Measurements from ENCODE around the gene TSPAN2.

DNA sequence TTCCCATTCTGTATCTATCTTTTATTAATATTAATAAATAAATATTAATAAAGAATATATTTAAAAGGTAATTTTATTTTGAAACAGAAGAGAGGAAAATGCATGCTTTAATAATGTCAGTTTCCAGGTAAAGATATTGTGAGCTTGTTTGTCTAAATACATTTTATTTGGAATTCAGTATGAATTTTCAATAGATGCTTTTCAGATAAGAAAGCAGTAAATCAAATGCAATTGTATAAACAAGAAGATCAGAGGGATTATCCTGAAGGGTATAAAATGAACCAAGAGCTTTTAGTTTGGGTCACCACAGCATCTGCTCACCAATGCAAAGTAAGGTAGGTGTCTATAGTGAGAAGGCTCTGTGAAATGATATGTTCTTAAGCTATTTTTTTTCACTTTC lies 59.8 kb downstream of the TSPAN2 start, which contains the start of gene TSHB:
- TF ChIP-seq, protein P1, sequence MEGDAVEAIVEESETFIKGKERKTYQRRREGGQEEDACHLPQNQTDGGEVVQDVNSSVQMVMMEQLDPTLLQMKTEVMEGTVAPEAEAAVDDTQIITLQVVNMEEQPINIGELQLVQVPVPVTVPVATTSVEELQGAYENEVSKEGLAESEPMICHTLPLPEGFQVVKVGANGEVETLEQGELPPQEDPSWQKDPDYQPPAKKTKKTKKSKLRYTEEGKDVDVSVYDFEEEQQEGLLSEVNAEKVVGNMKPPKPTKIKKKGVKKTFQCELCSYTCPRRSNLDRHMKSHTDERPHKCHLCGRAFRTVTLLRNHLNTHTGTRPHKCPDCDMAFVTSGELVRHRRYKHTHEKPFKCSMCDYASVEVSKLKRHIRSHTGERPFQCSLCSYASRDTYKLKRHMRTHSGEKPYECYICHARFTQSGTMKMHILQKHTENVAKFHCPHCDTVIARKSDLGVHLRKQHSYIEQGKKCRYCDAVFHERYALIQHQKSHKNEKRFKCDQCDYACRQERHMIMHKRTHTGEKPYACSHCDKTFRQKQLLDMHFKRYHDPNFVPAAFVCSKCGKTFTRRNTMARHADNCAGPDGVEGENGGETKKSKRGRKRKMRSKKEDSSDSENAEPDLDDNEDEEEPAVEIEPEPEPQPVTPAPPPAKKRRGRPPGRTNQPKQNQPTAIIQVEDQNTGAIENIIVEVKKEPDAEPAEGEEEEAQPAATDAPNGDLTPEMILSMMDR (IDR thresholded peaks at IDR 0.05): no peak
- TF ChIP-seq POLR2A (IDR thresholded peaks at IDR 0.05): no peak

Data from heart left ventricle (tissue), 13 donors.